Measurements from ENCODE around the gene RESP18.
A peak's percentile ranks its signal among the peaks of the same experiment; 100 is the strongest.
"Not testable (repeated sequence)": the region's sequence is repeated elsewhere in the genome, so short reads cannot be mapped to it uniquely, and the experiment has no call there.

Gene RESP18

GRCh38 chr2:219325136-219325535 is 7.4 kb downstream of the RESP18 start:
- DNase-seq, result no peak

- DNase-seq, result no peak
Measured at GRCh38 chr2:219323434-219323833, 9.1 kb downstream of the RESP18 start.

GRCh38 chr2:219314804-219315468 is 17.6 kb downstream of the RESP18 start:
- DNase-seq, result no peak

GRCh38 chr2:219312683-219313263 is 19.8 kb downstream of the RESP18 start:
- DNase-seq, result not testable (repeated sequence)

- DNase-seq, result no peak
Measured at GRCh38 chr2:219309278-219309677, 23.3 kb downstream of the RESP18 start, which contains the start of gene PTPRN. Gene PTPRN, minus strand, starts transcription at chr2:219309401. Its CDS starts 69 bp downstream, at chr2:219309332.

GRCh38 chr2:219308142-219309101 is 24.1 kb downstream of the RESP18 start:
- no peak for DNase-seq

- DNase-seq, result no peak
Measured at GRCh38 chr2:219306047-219306446, 26.5 kb downstream of the RESP18 start.

GRCh38 chr2:219304223-219304622 is 28.3 kb downstream of the RESP18 start:
- DNase-seq, result no peak

GRCh38 chr2:219302412-219302968 is 30.1 kb downstream of the RESP18 start:
- DNase-seq, result no peak

GRCh38 chr2:219300022-219300421 is 32.5 kb downstream of the RESP18 start:
- no peak for DNase-seq

- no peak for DNase-seq
Measured at GRCh38 chr2:219299372-219299760, 33.2 kb downstream of the RESP18 start.

GRCh38 chr2:219298759-219299371 is 33.7 kb downstream of the RESP18 start:
- peak; percentile 59 for DNase-seq

GRCh38 chr2:219297766-219298456 is 34.6 kb downstream of the RESP18 start:
- no peak for DNase-seq

GRCh38 chr2:219296631-219297391 is 35.7 kb downstream of the RESP18 start:
- no peak for DNase-seq

- DNase-seq, result no peak
Measured at GRCh38 chr2:219296142-219296541, 36.4 kb downstream of the RESP18 start.

- DNase-seq, result peak; percentile 68
Measured at GRCh38 chr2:219294356-219295351, 37.9 kb downstream of the RESP18 start.

- no peak for DNase-seq
Measured at GRCh38 chr2:219293736-219294231, 38.8 kb downstream of the RESP18 start.

GRCh38 chr2:219292616-219293015 is 39.9 kb downstream of the RESP18 start:
- no peak for DNase-seq

GRCh38 chr2:219291910-219292490 is 40.5 kb downstream of the RESP18 start:
- no peak for DNase-seq
